Hepatocyte (in vitro differentiated cells): ENCODE data around the gene MEN1.
A peak's percentile ranks its signal among the peaks of the same experiment; 100 is the strongest.

Source experiments
- CTCF ChIP-seq: fragments of 200-600 bp; sonication (generic); IDR thresholded peaks from 2 replicates; pipeline ENCODE4 v1.5.1; 2016; ENCODE audit warnings: antibody characterized with exemption, mild to moderate bottlenecking; ENCODE audit not compliant: poor library complexity
- EZH2 ChIP-seq: fragments of 200-600 bp; sonication (generic); IDR thresholded peaks from 2 replicates; pipeline ENCODE4 v1.6.1; 2016; ENCODE audit warnings: antibody characterized with exemption, mild to moderate bottlenecking, borderline replicate concordance

- TF ChIP-seq CTCF (peak; percentile 55), EZH2 (no peak)
Observed at GRCh38 chr11:64844330-64845128, 34.2 kb upstream of the MEN1 start, which contains the start of gene CDC42BPG.
